Mammary epithelial cell (primary cell): ENCODE measurements around the gene LRRC32.

Experiments
- EZH2 ChIP-seq: IDR thresholded peaks from 2 replicates; pipeline ENCODE4 v1.6.1; 2012; ENCODE audit warnings: low read length, inconsistent platforms, borderline replicate concordance
- TF ChIP-seq, protein P1 (sequence below), 2 donors: IDR thresholded peaks in 1 of 2; conservative IDR thresholded peaks in 1 of 2; 2 replicates each; pipeline ENCODE4 v1.5.1; 2011 to 2012; ENCODE audit warnings: inconsistent platforms in 2 of 2, low read length in 2 of 2, mild to moderate bottlenecking in 2 of 2, control low read depth in 1 of 2, low read depth in 1 of 2; ENCODE audit not compliant: insufficient read depth in 1 of 2; ENCODE audit errors: extremely low read depth in 1 of 2

DNA sequence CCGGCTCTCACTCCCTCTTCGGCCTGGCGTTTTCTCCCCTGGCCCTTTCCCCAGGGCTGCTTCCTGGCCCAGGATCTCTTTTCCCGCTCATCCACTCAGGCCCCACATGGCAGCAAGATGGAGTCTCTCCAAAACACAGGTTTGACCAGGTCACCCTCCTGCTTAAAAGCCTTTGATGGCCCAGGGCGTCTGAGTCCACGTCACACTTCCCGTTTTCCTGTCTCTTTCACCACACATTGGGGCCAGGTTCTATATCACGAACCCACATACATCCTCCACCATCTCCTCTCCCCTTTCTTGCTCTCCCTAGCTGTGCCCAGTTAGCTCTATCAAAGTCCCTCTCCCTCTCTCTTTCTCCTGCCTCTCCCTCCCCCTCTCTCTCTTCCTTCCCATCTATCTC is 7.8 kb upstream of the LRRC32 start:
- TF ChIP-seq, protein P1, sequence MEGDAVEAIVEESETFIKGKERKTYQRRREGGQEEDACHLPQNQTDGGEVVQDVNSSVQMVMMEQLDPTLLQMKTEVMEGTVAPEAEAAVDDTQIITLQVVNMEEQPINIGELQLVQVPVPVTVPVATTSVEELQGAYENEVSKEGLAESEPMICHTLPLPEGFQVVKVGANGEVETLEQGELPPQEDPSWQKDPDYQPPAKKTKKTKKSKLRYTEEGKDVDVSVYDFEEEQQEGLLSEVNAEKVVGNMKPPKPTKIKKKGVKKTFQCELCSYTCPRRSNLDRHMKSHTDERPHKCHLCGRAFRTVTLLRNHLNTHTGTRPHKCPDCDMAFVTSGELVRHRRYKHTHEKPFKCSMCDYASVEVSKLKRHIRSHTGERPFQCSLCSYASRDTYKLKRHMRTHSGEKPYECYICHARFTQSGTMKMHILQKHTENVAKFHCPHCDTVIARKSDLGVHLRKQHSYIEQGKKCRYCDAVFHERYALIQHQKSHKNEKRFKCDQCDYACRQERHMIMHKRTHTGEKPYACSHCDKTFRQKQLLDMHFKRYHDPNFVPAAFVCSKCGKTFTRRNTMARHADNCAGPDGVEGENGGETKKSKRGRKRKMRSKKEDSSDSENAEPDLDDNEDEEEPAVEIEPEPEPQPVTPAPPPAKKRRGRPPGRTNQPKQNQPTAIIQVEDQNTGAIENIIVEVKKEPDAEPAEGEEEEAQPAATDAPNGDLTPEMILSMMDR (conservative IDR thresholded peaks at IDR 0.05 in 1 of 2, IDR thresholded peaks at IDR 0.05 in 1 of 2; ENCODE audit: extremely low read depth in 1 of 2, insufficient read depth in 1 of 2, low read depth in 1 of 2, low read length in 2 of 2) = no peak
- TF ChIP-seq EZH2 = no peak
